GM10847 (cell line): Measurements from ENCODE around the gene TSPYL2.

ENCODE experiments used
- POLR2A ChIP-seq: IDR thresholded peaks from 2 replicates; pipeline ENCODE4 v1.6.1; 2011; ENCODE audit not compliant: insufficient read length; ENCODE audit errors: extremely low read depth

TSPYL2 gene

GRCh38 chrX:53081925-53082772 lies at the start of gene TSPYL2:
Gene TSPYL2 (plus strand): TSS chrX:53082367. CDS start chrX:53082499, 132 bp downstream.
- TF ChIP-seq POLR2A, result peak; percentile 96

GRCh38 chrX:53036149-53036548 lies 46.0 kb upstream of the TSPYL2 start:
- TF ChIP-seq POLR2A, result no peak

- TF ChIP-seq POLR2A, result no peak
Observed at GRCh38 chrX:53039236-53039635, 42.9 kb upstream of the TSPYL2 start.

GRCh38 chrX:53044995-53045394 lies 37.2 kb upstream of the TSPYL2 start:
- TF ChIP-seq POLR2A, result no peak

- TF ChIP-seq POLR2A, result no peak
Observed at GRCh38 chrX:53047228-53047627, 34.9 kb upstream of the TSPYL2 start.

- no peak for TF ChIP-seq POLR2A
Observed at GRCh38 chrX:53048169-53049126, 33.7 kb upstream of the TSPYL2 start, which contains the start of gene GPR173. Gene GPR173 (plus strand): TSS chrX:53048789. CDS start chrX:53076622, 27,833 bp downstream.

- no peak for TF ChIP-seq POLR2A
Observed at GRCh38 chrX:53049127-53049517, 33.0 kb upstream of the TSPYL2 start.

GRCh38 chrX:53050841-53051240 lies 31.3 kb upstream of the TSPYL2 start:
- TF ChIP-seq POLR2A, result no peak

GRCh38 chrX:53055244-53055849 lies 26.8 kb upstream of the TSPYL2 start:
- TF ChIP-seq POLR2A, result no peak

GRCh38 chrX:53056292-53056691 lies 25.9 kb upstream of the TSPYL2 start:
- TF ChIP-seq POLR2A, result no peak

- TF ChIP-seq POLR2A, result no peak
Observed at GRCh38 chrX:53065104-53065503, 17.1 kb upstream of the TSPYL2 start.

- TF ChIP-seq POLR2A, result no peak
Observed at GRCh38 chrX:53071064-53071463, 11.1 kb upstream of the TSPYL2 start.

GRCh38 chrX:53071604-53072417 lies 10.4 kb upstream of the TSPYL2 start:
- TF ChIP-seq POLR2A, result no peak

GRCh38 chrX:53072418-53073114 lies 9.6 kb upstream of the TSPYL2 start:
- no peak for TF ChIP-seq POLR2A
